Esophagus squamous epithelium (tissue), 5 donors: ENCODE results near the gene TMEM53. TPM values are rescaled to one million over a fixed set of nuclear protein-coding genes. Genes with fewer than 3 reads are reported as not detected.

Source experiments
- DNase-seq: peaks from one replicate; lab custom pipeline; 2025; lab: John Stamatoyannopoulos, UW
- H3K27ac ChIP-seq, 4 donors: fragments of 200-600 bp; sonication (generic); one replicate each; pipeline ENCODE4 v1.5.1; 2016 to 2019; ENCODE audit warnings: mild to moderate bottlenecking in 1 of 4
- H3K27me3 ChIP-seq, 4 donors: fragments of 200-600 bp; sonication (generic); 1 replicate in 3 of 4; 2 replicates in 1 of 4; pipeline versions ENCODE4 v1.5.1 to v1.6.0; 2017 to 2021; ENCODE audit warnings: antibody characterized with exemption in 1 of 4
- H3K36me3 ChIP-seq, 3 donors: fragments of 200-600 bp; sonication (generic); one replicate each; pipeline ENCODE4 v1.5.1; 2016 to 2019
- H3K4me1 ChIP-seq, 3 donors: fragments of 200-600 bp; sonication (generic); one replicate each; pipeline ENCODE4 v1.5.1; 2017 to 2019
- H3K4me3 ChIP-seq, 4 donors: fragments of 200-600 bp; sonication (generic); 1 replicate in 3 of 4; 2 replicates in 1 of 4; pipeline ENCODE4 v1.5.1; 2016 to 2019; ENCODE audit warnings: mild to moderate bottlenecking in 2 of 4, moderate library complexity in 1 of 4
- H3K9me3 ChIP-seq, 3 donors: fragments of 200-600 bp; sonication (generic); one replicate each; pipeline ENCODE4 v1.5.1; 2016 to 2019
- CTCF ChIP-seq, 6 experiments: fragments of 450-650 bp in 4 of 6; fragments of 200-600 bp in 2 of 6; sonication (generic) in 2 of 6; IDR thresholded peaks; one replicate each; pipeline ENCODE4 v1.5.1; 2016 to 2019; ENCODE audit warnings: antibody characterized with exemption in 6 of 6, mild to moderate bottlenecking in 4 of 6, moderate library complexity in 4 of 6
- POLR2A ChIP-seq, 4 donors: fragments of 450-650 bp; IDR thresholded peaks; one replicate each; pipeline ENCODE4 v1.6.1; 2017; ENCODE audit warnings: antibody characterized with exemption in 4 of 4, mild to moderate bottlenecking in 4 of 4, moderate library complexity in 3 of 4
- WGBS, 2 donors: methylation state at CpG; one replicate each; pipeline ENCODE4 v1.1.5; 2018; 5-methylcytosine and 5-hydroxymethylcytosine counted together
- intact Hi-C: fragments of 100-400 bp; cut with DNase I; formaldehyde crosslinking; loops from one replicate; pipeline ENCODE4 v1.15.0; 2022
- total RNA-seq, 4 donors: library from RNA; depleted of rRNA; stranded (reverse); fragments of >200 nt; gene quantifications; one replicate each; pipeline ENCODE4 v1.1.0, GENCODE V29; 2016
- donor health status: DM: yes; HTN: yes; CAD: no.

The TMEM53 gene
- total RNA-seq, 4 donors from 2014 or later = 3.2 to 5.8 (median 4.0) TPM

DNA sequence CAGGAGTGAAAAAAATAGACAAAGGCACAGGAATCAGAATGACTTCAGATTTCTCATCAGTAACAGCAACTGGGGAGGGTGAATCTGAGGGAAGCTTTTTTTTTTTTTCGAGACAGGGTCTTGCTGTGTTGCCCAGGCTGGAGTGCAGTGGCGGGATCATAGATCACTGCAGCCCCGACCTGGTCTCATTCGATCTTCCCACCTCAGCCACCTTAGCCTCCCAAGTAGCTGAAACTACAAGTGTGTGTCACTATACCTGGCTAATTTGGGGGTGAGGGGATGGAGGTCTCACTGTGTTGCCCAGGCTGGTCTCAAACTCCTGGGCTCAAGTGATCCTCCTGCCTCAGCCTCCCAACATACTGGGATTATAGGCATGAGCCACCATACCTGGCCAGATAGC lies 10.9 kb upstream of the TMEM53 start:
- no peak overlapping the region for H3K27ac ChIP-seq
- peaks cover 0 to 37% (median 0%) of the 10 kb centered on the region in 4 donors for H3K27me3 ChIP-seq
- TF ChIP-seq CTCF (IDR thresholded peaks at IDR 0.05) = no peak
- TF ChIP-seq POLR2A (IDR thresholded peaks at IDR 0.05) = no peak
- intact Hi-C loops = no loop called here
- no peaks in the 10 kb centered on the region for H3K9me3 ChIP-seq
- H3K4me3 ChIP-seq = no peak overlapping the region
- H3K36me3 ChIP-seq = no peaks in the 10 kb centered on the region
- 96 to 98% methylated on average over 4 of the region's 4 CpGs for WGBS, 2 donors
- no peaks in the 10 kb centered on the region for H3K4me1 ChIP-seq
- no peak for DNase-seq

DNA sequence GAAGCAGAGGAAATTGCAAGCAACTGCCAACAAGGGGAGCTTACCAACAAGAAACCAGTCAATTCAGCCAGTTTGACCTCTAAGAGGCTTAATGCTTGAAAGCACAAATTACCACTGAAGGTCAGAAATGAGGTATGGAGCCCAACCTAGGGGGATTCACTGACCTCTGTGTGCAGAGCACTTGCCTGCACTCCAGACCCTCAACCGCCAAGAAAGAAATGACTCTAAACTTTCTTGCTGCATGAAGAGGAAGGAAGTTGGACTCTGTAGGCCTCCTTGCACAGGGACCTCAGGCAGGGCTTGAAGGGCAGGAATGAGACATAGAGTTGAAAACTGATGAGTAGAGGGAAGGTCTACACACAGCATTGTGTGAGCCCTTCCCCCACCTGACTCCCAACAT lies 10.2 kb upstream of the TMEM53 start:
- H3K27ac ChIP-seq = no peak overlapping the region
- WGBS, 2 donors = 56 to 67% methylated on average over 1 of the region's 1 CpG
- intact Hi-C loops = no loop called here
- H3K36me3 ChIP-seq = no peaks in the 10 kb centered on the region
- H3K9me3 ChIP-seq = no peaks in the 10 kb centered on the region
- H3K27me3 ChIP-seq = peaks cover 0 to 30% (median 0%) of the 10 kb centered on the region in 4 donors
- no peaks in the 10 kb centered on the region for H3K4me1 ChIP-seq
- TF ChIP-seq CTCF (IDR thresholded peaks at IDR 0.05) (no peak), POLR2A (IDR thresholded peaks at IDR 0.05) (no peak)
- no peak for DNase-seq
- H3K4me3 ChIP-seq = no peak overlapping the region

DNA sequence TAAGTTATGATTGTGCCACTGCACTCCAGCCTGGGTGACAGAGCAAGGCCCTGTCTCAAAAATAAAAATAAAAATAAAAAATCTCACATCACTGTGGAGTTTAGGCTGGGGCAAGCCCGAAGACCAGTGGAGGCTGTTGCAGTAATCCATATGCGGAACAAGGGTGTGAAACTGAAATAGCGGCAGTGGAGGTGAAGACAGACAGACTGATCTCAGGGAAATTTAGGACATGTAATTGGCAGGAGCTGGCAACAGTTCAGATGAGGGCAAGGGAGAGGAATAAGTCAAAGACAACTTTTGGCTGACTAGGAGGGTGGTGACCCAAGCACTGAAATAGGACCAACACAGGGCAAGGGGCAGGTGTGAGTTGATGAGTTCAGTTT lies 8.6 kb upstream of the TMEM53 start:
- Histone ChIP-seq H3K9me3 (no peaks in the 10 kb centered on the region), H3K4me1 (peaks cover 0 to 2% (median 0%) of the 10 kb centered on the region in 3 donors), H3K27me3 (peaks cover 0 to 14% (median 0%) of the 10 kb centered on the region in 4 donors), H3K27ac (no peak overlapping the region), H3K36me3 (no peaks in the 10 kb centered on the region), H3K4me3 (no peak overlapping the region)
- intact Hi-C loops = no loop called here
- DNase-seq = no peak
- TF ChIP-seq CTCF (IDR thresholded peaks at IDR 0.05) (no peak), POLR2A (IDR thresholded peaks at IDR 0.05) (no peak)
- 90 to 92% methylated on average over 3 of the region's 3 CpGs for WGBS, 2 donors

DNA sequence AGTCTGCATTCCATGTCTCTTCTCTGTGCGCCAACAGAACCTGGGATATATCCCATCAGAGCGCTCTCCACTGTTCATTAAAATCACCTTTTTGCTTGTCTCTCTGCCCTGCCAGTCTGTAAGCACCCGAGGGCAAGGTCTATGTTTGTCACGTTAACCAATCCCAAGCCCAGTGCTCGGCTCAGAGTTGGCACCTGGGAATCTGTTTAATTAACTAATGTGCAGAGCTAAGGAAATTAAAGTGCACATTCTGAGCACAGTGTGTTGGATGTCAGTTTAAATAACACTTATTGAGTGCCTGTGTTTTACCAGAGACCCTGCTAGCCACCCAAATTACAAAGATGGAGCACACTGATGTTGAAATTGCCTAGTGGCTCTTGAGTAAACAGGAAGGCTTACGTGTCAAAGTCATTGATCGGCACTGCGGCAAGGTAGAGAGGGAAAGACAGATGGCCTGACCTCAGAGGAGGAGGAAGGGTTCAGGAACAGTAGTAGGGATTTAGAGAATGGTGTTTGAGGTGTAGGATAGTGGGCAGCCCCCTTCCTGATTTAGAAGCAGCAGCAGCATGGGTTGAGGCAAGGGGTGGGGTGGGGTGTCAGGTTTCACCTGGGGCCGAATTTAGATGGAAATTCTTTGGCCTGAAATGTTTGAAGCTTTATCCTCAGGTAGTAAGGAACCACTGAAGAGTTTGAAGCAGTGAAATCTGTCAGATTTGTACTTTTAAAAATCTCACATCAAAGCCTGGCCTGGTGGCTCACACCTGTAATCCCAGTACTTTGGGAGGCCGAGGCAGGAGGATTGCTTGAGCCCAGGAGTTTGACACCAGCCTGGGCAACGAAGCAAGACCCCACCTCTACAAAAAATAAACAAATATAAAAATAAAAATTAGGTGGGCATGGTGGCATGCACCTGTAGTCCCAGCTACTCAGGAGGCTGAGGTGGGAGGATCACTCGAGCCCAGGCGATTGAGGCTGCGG lies 7.9 kb upstream of the TMEM53 start:
- DNase-seq = no peak
- H3K9me3 ChIP-seq = no peaks in the 10 kb centered on the region
- no peak overlapping the region for H3K4me3 ChIP-seq
- no peak for TF ChIP-seq POLR2A (IDR thresholded peaks at IDR 0.05)
- TF ChIP-seq CTCF (IDR thresholded peaks at IDR 0.05) = no peak
- 84 to 86% methylated on average over 13 to 14 of the region's 14 CpGs for WGBS, 2 donors
- no peaks in the 10 kb centered on the region for H3K36me3 ChIP-seq
- peaks cover 0 to 7% (median 0%) of the 10 kb centered on the region in 4 donors for H3K27me3 ChIP-seq
- intact Hi-C loops = no loop called here
- no peak overlapping the region for H3K27ac ChIP-seq
- H3K4me1 ChIP-seq = peaks cover 0 to 8% (median 0%) of the 10 kb centered on the region in 3 donors

- no peak for DNase-seq
- Histone ChIP-seq H3K9me3 (no peaks in the 10 kb centered on the region), H3K27ac (no peak overlapping the region), H3K4me1 (peaks cover 4 to 33% (median 8%) of the 10 kb centered on the region in 3 donors), H3K4me3 (no peak overlapping the region), H3K27me3 (peaks cover 0 to 5% (median 0%) of the 10 kb centered on the region in 4 donors), H3K36me3 (no peaks in the 10 kb centered on the region)
- TF ChIP-seq CTCF (IDR thresholded peaks at IDR 0.05) = no peak
- no peak for TF ChIP-seq POLR2A (IDR thresholded peaks at IDR 0.05)
- WGBS, 2 donors = 84 to 87% methylated on average over 5 of the region's 5 CpGs
- intact Hi-C loops = no loop called here
Observed at GRCh38 chr1:44679468-44679867, 5.2 kb upstream of the TMEM53 start.
